NCI-H187 (cell line): ENCODE data around the gene EHBP1.
"Not testable (repeated sequence)": the region's sequence is repeated elsewhere in the genome, so short reads cannot be mapped to it uniquely, and the experiment has no call there.

ENCODE experiments used
- DNase-seq, 2 experiments: peaks; one replicate each; lab custom pipeline; 2025; lab: John Stamatoyannopoulos, UW

The EHBP1 gene

DNA sequence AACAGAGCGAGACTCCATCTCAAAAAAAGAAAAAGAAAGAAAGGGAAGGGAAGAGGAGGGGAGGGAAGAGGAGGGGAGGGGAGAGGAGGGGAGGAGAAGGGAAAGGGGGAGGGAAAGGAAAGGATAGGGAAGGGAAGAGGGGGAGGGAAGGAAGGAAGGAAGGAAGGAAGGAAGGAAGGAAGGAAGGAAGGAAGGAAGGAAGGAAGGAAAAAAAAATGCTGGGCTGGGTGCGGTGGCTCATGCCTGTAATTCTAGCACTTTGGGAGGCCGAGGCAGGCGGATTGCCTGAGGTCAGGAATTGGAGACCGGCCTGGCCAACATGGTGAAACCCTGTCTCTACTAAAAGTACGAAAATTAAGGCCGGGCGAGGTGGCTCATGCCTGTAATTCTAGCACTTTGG is 314.2 kb downstream of the EHBP1 start:
- not testable (repeated sequence) for DNase-seq

DNA sequence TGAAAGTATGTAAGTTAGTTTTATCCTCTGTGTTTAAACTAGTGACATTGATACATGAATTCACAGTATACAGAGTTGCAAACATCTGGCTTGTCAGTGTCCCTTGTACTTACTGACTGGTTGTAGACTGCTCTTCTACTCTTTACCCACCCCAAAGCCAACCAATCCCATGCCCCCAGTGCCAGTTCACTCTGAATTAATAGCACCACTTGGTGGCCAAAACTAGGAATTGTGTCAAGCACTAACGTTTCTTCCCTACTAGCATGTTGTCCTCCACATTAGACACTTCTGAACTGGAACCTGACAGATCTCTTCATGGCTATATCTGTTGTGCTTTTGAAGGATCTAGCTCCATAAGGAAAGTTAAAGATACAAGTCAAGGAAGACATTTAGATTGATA is 317.9 kb downstream of the EHBP1 start:
- DNase-seq = no peak

DNA sequence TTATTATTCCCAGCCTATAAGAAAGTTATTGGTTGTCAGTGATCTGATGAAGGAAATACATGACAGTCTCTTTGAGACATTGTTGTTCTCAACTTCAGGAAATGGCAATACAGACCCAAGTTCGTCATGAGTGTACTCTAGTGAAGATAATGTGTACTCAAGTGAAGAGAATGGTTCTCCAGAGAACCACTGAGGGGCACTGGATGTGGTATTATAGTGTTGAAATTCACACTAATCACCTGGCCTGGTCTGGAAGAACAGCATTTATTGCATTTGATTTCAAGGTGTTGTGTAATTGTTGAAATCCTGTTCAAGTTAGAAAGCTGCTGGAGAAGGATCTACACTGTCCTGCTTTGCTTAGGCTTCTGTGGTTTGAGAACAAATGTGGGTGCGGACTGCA is 321.7 kb downstream of the EHBP1 start:
- DNase-seq = no peak

DNA sequence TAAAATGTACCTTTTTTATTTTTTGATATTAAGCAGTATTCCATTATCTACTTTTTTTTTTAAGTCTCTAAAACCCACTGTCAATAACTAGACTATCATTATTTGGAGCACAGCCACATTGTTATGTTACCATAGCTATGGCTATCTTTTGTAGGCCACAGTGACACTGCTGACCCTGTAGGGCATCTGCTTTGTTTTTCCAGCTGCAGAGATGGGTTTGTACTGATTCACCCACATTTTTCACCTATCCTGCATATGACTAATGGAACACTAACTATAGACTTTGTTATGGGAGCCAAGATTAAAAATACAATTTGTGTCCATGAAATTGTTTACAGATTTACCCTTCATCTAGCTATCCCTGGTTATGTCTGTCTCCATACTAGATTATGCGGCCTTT is 323.5 kb downstream of the EHBP1 start:
- no peak for DNase-seq

DNA sequence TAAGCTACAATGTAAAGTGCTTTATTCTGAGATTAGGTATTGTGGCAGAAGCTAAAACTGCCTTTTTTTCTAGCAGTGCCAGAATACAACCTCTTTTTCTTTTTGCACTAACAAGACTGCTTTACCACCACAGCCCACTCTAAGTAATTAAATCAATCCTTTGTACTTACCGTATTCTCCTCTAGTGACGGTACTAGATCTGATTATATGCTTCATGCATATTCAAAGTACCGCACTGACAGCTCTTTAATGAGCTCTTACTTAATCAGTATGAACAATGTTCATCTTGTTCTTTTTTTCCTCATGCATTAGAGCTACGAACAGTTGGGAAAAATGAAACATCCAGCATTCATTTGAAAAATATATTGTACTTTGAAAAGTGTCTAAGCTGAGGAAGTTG is 329.0 kb downstream of the EHBP1 start:
- no peak for DNase-seq

DNA sequence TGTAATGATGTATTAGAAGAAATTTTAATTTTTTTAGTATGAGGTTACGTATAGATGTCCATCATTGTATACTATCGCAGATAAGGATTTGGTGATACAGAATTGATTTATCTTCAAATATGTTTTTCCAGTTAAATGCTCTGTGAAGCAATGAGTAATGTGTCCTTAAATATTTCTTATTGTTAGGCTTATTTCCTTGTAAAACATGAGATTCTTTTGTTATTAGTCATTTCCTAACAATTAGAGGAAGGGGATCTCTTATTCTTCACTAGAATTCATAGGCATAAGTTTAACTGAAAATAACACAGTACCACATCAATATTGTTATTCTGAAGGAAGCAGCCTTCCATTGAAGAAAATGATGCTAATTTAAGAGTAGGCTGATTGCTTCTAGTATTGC is 329.7 kb downstream of the EHBP1 start:
- DNase-seq = no peak

DNA sequence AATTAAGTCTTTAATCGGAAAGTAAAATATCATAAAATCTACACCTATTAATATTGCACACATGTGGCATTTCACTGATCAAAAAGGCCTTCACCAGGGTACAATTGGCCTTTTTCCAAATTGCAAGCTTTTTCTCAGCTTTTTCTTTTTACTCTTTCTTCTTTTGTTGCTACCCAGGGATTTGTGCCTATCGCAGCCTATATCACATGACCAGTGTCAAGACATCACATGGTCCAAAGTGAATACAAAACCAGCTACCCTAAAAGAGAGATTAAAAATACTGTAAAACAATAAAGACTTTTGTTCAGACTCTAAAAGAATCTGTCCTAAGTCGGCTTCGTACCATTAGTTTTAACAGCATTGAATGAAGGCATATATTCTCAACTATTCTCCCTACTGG is 330.1 kb downstream of the EHBP1 start:
- DNase-seq = no peak

DNA sequence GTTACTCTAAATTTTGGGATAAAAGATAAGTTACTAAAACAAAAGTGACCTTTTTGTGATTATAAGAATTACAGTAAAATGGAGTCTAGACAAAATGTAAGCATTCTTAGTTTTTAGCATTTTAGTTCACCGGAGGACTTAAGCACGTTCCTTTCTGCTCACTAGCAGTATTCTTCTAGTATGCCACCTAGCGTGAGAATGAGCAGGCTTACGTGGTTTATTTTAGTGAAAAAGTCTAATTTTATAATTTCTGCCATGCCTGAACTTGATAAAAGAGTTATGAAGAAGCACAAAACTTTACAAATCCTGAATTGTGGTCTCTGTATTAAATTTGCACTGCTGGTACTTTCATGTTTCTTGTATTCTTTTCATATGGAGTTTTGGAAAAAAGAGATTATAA is 332.5 kb downstream of the EHBP1 start:
- no peak for DNase-seq

DNA sequence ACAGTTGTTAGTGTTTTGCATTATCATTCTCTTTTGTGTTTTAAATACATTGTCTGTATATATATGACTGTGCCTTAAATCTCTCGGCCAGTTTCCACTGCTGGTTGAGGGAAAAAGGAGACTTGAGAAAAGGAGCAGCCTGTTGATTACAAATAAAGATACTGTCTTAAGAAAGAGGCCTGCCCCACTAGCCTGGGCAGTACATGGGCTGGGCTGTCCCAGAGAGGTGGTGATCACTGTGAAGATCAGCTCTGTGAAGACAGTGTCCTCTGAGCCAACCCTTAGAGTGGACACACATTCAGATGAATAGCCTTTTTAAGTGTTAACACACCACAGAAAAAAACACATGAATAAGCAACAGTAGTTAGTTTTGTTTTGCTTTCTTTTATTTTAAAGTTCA is 335.1 kb downstream of the EHBP1 start:
- no peak for DNase-seq

DNA sequence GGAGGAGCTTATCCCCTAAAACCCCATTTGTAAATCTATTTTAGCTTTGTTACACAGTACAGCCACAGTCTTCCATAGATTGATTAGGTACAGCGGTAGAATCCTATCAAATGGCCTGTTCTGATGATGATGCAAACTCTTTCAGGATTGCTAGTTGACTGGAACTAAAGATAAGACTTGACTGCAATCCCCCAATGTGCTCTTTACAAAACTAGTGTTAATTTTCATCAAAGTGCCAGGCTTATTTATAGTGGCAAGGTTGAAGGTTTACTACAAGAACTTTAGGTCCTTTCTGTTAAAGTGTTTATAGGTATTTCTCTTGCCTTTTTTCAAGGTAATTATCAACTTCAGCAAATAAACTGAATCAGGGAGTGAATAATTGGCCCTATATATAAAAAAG is 336.1 kb downstream of the EHBP1 start:
- DNase-seq = no peak

DNA sequence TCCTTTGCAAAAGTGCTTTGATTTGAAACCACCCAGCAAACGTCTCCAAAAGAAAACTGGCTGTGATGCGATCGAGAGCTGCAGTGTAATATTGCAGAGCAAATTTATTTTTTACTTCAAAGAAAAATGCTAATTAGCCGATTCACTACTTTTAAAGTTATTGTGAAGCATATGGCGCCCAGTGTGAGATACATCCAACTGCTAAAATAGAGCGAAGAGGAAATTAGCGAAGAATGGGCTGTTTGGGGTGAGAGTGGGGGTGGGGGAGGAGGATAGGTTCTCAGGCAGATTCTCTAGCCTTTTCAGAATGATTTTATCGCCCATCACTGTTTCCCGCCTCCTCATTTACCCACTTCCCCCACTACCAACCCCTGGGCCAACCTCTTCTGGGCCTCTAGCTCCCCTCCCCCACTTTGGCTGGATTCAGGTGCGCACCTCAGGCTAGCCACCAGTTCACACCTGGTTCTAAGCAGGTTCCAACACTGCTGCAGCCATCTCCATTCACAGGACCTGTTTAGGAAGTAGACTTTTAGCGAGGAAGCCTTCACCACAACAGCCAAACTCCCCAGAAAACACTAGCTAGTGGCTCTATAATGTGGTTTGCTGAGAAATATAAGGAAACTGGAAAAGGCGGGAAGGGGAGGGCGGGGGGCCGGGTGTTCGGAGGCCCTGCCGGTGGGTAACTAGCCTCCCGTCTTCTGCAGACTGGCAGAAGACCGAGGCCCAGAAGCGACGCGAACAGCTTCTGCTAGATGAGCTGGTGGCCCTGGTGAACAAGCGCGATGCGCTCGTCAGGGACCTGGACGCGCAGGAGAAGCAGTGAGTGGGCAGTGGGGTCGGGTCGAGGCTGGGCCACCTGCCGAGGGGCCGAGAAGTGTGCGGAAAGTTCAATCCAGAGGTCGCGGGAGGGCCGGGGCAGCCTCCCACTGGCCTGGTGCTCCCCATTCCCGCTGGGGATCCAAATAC is 339.1 kb downstream of the EHBP1 start:
- no peak for DNase-seq

DNA sequence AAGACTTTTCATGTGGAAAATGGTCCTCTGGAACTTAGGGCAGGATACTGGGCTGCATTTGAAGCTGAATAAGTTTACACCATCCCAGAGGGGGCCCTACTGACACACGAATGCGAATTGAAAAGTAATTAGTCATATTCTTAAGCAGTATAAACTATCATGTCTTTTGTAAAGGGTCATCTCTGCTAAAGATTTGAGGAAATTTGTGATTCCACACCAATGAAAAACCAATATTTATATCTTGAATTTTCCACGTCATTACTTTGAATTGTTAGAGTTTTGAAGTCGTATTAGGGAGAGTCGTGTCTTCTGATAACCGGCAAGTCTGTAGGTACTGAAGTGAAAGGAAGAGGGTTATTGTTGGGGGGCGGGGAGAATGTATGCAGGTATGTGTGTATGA is 341.0 kb downstream of the EHBP1 start:
- no peak for DNase-seq

DNA sequence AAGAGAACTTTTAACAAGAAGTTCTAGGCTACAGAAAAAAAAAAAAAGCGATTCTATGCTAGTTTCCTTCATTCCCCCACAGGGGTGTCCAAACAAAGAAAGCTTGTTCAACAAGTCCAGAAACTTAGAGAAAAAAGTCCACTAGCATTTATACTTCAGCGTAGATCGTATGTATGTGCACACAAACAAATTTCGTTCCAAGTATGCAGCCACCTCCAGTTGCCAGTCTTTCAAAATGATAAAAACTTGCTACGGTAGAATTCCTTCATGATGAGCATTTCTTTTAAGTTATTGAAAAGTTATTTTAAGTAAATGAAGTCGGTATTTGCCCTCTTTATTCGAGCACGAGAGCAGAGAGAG is 341.4 kb downstream of the EHBP1 start:
- no peak for DNase-seq

DNA sequence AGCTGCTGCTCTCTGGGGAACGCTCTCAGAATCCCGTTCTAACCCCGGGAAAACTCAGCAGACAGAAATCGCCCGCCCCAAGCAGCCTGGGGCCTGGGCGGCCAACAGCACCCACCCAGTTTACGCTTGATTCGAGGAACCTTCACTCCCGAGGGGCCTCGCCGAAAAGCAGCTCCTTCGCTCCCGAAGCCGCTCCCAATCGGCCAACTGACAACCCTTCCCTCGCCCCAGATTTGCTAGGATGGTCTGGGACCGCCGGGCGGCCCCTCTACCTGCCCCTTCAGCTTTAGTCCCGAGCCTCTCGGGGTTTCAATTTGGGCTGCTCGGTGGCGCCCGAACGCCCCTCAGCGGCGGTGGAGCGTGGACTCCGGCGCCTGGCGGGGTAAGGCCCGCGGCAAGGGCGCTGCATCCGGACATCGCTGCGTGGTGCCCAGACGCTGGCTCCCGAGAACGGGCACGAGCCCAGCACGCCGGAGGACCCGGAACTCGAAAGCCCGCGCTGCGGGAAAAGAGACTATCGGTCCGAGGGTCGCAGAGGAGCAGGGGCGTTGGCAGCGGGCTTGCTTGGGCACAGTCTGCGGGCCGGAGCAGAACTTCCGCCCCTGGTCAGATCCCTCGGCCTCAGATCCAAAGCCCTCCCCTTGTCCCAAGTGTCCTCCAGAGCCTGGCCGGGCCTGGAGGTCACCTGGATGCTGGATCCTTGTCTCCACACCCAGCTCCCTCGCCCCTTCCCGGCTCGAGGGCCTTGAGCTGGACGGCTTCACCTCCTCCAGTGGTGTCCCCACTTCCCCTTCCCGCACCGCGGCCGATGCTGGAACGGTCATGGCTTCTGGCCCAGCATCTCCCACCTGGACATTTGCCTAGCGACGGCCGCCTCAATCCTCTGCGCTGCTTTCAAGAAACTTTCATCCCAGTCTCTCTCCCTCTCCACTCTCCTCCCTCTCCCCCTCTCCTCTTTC is 342.1 kb downstream of the EHBP1 start:
- no peak for DNase-seq

DNA sequence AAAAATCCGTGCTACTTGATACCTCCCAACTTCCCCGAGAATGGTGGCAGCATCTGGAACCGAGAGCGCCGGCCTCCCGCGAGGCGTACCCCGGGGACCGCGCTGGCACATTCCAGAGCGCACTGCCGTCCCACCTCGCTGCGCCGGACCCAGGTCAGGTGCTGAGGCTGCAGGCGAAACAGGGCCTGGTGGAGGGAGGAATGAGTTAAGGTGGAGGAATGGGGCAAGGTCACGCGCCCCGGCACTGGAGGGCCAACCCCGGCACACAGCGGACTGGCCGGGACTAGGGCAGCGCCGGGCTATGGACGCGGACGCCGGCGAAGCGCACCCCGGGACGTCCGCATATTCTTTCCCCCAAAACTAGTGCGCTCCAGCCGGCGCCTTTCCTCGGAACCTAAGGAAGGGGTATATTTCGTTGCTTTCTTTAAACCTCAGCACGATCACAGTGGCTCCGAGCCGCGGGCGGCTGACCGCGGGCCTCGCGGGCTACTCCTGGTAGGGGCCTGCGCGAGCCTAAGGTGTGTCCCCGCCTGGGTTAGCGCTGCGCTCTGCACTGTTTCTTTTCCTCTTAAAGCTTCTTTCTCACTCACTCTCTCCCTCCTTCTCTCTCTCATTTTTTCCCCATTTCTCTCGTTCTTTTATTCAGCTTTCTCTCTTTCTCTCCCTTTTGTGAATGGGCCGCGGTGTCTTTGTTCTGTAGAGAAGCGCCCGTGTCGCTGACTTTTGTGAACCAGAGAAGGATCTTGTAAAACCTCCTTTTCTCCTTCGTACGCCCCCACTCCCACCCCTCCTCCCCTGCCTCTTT is 343.1 kb downstream of the EHBP1 start:
- DNase-seq = no peak

DNA sequence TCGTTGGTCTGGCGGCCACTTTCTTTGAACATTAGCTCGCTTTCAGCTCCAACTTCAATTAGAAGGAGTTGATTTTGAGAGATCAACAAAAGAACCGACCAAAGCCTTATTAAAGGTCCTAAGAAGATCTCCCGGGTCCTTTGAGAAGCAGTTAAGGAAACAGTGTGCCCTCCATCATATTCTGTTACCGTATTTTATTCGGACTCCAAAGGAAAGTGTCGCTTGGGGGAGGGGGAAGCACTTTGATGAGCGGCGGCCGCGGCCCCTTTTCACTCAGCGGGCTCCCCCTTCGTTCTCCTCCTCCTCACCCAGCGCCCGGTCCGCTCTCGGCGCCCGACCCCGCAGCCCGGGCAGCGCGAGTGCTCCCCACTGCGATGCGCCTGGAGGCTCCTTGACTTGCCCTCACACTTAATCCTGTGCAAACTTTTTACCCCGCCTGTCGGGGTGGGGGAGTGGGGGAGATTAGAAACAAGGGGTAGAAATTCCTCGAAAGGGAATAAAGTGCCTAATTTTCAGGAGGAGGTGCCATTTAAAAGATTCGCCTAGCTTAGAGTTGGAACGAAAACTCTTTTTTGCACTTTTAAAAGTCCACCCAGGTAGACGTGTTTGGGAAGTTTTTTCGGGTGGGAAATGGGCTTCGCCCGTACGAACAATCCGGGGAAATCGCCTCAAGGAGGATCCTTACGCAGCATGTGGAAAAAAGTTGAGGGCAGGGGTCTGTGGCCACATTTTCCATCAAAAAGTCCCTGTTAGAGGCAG is 343.9 kb downstream of the EHBP1 start:
- DNase-seq = no peak

DNA sequence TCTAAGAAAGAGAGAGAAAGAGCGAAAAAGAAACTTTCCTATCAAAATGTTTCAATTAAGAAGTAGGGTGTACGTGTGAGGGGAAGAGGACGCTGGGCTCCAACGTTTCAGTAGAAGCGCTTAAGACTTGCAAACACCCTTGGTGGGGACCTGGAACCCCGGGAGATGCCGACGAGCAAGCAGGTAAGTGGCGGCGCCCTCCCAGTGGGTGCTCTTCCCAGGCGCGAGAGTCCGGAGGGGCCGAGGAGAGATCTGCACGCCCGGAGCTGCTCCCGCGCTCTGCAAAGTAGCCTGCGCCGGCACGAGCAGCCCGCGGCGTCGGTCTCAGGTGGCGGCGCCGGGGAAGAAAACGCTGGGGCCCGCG is 344.4 kb downstream of the EHBP1 start:
- DNase-seq = no peak

DNA sequence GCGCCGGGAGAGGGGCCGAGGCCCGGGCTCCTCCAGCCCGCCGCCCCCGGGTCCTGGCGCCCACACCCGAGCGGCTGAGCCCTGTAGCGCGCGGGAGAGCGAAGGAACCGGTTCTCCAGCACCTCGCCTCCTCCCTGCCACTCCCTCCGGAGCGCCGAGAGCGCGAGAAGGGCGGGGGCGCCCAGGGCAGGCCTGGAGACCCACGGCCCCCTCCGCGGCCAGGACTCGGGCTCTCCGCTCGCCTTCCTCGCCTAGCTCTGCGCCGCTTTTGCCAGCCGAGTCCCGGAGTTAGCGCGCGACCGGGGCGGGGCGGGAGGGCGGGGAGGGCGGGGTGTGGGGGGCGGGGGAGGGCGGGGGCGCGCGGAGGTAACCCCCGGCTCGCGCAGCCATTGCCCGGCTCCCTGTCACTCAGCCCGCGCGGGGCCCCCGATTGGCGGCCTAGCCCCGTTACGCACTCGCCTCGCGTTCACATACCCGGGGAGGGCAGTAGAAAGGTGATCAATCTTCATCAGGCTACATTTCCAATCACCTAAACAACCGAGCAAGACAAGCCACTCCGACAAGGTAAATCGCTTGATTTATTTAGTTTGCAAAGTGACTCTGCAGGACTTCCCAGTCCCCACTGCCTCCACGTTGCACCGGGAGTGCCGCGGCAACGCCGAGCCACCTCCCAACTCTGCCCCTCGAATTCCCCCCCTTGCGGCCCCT is 345.0 kb downstream of the EHBP1 start, which contains the start of gene OTX1:
OTX1 (plus strand) TSS at position 497 of the 708 bp plus-strand sequence. CDS start 2,161 bp downstream, outside the sequence.
- peak; percentile 59 to 72 for DNase-seq

DNA sequence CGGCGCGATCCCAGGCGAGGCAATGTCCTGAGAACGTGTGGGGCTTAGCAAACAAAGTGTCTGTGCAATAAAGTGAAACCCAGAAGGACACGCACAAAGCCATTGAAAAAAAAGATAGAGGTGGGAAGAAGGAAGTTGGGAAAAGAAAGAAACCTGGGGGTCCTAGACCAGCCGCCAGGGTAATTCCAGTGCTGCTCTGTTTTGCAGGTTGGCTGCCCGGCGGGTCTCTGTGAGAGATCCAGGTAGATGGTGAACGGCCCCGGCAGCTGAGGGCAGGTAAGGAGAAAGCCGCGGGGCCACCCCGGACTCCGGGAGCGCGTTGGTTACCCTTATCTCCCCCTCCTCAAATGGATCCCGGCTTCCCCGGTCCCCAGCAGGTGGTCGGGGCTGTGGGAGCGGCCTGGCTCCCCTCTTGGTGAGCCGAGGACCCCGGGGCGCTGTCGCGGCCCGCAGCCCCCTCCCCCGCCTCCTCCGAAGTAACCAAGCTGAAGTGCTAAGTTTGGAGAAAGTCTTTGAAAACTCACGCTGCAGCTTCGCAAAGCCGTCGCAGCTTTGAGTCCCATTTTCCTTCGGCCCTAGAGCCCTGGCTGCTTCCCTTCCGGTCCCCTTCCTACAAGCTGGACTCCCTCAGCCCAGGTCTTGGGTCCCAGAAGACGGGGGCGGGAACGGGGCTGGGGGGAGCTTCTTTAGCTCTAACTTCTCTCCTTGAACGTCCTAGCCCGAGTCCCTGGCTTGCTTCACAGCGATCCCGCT is 345.7 kb downstream of the EHBP1 start:
- no peak for DNase-seq

DNA sequence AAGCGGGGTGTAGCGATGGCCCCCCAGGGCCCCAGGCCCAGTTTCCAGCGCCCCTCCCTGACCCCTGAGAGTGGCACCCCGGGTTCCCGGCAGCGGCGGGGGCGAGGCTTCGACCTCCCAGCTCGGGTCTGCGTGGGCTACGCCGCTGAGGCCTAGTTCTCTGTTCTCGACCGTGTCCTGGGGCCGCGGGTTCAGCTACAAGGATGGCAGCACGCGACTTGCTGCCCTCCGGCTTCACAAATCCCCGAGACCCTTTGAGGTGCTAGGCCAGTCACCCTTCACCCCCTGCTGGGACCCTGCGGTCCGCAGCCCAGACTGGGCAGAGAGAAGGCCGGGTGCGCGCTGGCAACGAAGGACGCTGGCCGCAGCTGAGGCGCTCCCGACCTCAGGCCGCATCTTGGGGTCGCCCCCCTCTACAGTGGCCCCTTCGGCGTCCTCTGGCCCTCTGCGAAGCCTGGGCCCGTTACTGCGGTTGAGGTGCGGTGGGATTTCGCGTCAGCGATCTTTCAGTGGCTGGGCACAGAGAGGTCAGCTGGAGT is 346.4 kb downstream of the EHBP1 start:
- DNase-seq = no peak
